Inflammatory macrophage treated with lipopolysaccharide for 4 hours (primary cell): Measurements from ENCODE around the gene KRABD2.
"Not testable (repeated sequence)": the region's sequence is repeated elsewhere in the genome, so short reads cannot be mapped to it uniquely, and the experiment has no call there.

Experiments
- DNase-seq: peaks from one replicate; pipeline ENCODE4 v3.0.0-alpha.2; 2020

Gene KRABD2

GRCh38 chr17:8376271-8377067 is at the start of gene KRABD2:
Gene KRABD2, minus strand, starts transcription at chr17:8376704.
- DNase-seq = peak; percentile 81

DNA sequence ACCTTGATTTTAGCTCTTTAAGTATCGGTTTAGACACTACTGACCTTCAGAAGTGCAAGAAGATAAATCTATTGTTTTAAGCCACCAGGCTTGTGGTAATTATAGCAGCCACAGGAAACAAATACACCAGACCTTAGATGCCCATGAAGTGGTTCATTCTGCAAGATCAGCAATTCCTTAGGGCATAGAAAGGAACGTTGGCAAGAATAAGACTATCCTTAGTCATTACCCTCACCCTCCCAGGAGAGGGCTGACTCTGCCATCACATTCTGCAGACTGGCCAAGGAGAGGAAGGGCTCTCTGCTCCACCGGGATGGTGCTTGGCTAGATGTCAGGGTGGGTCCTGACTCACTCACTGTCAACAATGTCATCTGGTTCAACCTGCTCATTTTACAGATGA is 45.1 kb upstream of the KRABD2 start:
- no peak for DNase-seq

GRCh38 chr17:8420041-8420934 is 43.8 kb upstream of the KRABD2 start:
- peak; percentile 88 for DNase-seq

DNA sequence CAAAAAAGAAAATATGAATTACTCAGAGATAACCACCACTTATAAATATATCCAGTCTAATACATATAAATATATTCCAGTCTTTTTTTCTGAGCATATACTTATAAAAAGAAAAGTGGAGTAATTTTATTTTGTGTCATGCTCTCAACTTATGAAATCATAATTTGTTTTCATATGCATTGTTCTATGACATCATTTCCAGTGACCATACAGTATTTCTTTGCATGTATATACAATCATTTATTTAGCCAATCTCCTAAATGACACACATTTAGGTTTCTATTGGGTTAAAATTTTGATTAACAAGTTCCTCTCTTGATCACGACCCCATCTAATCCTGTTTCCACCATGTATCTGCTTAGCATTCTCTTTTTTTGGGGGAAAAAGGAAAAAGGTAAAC is 42.8 kb upstream of the KRABD2 start:
- DNase-seq = peak; percentile 17

DNA sequence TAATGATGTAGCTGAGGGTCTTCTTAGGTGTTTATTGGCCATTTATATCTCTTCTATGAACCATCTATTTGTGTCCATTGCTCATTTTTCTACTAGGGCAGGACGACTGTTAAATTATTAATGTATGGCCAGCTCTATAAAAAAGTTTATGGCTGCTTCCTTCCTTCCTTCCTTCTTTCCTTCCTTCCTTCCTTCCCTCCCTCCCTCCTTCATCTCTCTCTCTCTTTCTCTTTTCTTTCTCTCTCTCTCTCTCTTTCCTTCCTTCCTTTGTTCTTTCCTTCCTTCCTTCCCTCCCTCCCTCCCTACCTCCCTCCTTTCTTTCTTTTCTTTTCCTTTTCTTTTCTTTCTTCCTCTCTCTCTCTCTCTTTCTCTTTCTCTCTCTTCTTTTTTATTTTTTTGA is 42.0 kb upstream of the KRABD2 start:
- DNase-seq = no peak

DNA sequence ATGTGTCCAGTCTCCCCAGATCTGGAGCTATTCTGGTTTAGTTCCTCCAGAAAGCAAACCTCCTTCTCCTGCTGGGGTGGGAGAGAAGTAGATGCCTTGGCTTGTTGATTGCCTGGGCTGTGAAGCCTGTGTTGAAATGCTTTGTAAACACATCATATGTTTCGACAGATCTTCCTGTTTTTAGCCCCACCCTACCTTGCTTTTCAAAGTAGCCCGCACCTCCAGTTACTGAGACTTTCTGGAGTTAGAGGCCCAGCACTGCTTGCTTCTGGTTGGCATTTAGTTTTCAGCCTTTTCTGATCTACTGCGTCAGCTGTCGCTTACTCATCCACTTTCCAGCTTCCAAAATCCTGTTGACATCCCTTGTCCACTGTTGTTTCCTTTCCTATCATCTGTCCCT is 41.3 kb upstream of the KRABD2 start:
- DNase-seq = peak; percentile 87

- no peak for DNase-seq
Observed at GRCh38 chr17:8413938-8414337, 37.4 kb upstream of the KRABD2 start.

GRCh38 chr17:8413328-8413727 is 36.8 kb upstream of the KRABD2 start:
- DNase-seq = no peak

DNA sequence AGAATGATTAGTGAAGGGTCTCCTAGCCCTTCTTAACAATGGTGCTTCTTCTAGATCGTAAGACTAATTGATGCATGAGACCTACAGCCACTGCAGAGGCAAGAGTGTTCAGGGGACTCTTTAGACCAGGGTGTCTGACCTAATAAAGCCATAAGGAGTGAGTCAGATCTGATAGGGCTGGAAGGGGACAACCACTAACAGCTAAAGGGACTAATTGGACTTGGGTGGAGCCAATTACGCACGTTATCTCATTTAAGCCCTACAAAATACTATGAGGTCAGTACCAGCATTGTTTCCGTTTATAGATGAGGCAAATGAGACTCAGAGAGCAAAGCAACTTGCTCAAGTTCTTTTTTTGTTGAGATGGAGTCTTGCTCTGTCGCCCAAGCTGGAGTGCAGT is 35.6 kb upstream of the KRABD2 start:
- no peak for DNase-seq

DNA sequence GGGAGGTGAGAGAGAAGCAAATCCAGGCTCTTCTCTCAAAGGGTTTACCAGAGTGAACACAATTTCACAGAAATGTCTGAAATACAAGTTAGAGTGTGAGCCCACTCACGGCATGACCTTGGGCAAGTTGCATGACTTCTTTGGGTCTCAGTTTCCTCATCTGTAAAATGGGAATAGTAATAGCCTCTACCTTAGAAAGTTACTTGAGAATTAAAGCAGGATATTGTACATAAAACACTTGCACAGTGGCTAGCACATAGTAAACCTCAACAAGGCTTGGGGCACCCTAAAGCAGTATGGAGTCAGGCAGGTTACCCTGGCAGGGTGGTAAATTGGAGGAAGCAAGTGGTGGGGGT is 34.4 kb upstream of the KRABD2 start:
- no peak for DNase-seq

GRCh38 chr17:8409966-8410882 is 33.7 kb upstream of the KRABD2 start:
- peak; percentile 86 for DNase-seq

DNA sequence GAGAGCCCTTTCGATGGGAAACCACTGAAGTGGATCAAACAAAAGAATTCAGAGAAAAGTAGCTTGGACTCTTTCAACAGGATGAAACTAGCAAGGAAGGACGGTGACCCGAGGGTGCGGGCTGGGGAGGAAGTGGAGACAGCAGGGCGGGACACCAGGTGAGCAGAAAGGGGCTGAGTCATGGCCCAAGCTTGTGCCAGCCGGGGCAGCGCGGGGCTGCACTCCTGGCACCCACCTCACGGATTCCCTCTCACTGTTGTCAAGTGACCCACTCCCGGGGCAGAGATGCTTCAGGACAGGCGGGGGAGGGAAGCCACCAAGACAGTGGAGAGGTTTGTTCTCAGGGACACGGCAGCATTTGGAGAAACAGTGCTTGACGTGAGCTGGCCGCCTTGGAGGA is 31.9 kb upstream of the KRABD2 start:
- DNase-seq = no peak

GRCh38 chr17:8406174-8406573 is 29.7 kb upstream of the KRABD2 start:
- no peak for DNase-seq

DNA sequence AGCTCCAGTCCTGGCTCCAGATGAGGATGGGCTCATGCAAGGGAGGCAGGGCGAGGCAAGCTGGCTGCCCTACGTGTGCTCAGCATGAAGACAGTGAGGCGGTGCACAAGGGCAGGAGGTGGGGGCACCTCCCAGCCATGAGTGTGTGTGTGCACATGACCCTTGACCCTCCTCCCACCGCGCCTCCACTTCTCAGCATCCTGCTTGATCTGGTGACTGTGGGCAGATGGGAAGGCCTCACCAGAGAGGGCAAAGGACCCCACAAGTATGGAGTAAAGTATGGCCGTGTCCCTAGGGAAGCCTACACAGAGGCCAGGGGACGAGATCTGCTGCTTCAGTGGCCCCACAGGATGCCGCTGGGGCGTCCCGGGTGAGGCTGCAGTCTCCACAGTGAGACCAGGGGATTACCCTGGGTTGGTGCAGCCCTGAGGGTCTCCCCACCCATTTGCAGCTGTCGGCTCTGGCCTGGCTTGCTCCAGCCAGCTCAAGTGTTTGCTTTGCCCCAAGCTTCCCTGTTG is 29.1 kb upstream of the KRABD2 start:
- no peak for DNase-seq

DNA sequence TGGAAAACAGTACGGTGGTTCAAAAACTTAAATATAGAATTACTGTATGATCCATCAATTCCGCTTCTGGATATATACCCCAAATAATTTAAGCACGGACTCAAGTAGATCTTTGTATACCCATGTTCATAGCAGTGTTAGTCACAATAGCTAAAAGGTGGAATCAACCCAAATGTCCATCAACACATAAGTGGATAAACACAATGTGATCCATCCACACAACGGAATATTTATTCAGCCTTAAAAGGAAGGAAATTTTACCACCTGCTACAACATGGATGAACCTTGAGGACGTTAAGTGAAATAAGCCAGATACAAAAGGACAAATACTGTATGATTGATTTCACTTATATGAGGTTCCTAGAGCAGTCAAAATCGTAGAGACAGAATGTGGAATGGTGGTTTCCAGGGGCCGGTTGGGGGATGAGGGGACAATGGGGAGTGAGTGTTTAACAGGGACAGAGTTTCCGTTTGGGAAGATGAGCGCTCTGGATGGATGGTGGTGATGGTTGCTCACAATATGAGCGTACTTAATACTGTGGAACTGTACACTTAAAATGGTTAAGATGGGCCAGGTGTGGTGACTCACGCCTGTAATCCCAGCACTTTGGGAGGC is 26.5 kb upstream of the KRABD2 start:
- no peak for DNase-seq

- no peak for DNase-seq
Observed at GRCh38 chr17:8401107-8401506, 24.6 kb upstream of the KRABD2 start.

- DNase-seq = no peak
Observed at GRCh38 chr17:8398980-8399379, 22.5 kb upstream of the KRABD2 start.

- DNase-seq = no peak
Observed at GRCh38 chr17:8397636-8398035, 21.1 kb upstream of the KRABD2 start, which contains the start of gene RNF222. Gene RNF222, minus strand, starts transcription at chr17:8397827. Its CDS starts 4,366 bp downstream, at chr17:8393461.

- DNase-seq = not testable (repeated sequence)
Observed at GRCh38 chr17:8394497-8394896, 18.0 kb upstream of the KRABD2 start.

DNA sequence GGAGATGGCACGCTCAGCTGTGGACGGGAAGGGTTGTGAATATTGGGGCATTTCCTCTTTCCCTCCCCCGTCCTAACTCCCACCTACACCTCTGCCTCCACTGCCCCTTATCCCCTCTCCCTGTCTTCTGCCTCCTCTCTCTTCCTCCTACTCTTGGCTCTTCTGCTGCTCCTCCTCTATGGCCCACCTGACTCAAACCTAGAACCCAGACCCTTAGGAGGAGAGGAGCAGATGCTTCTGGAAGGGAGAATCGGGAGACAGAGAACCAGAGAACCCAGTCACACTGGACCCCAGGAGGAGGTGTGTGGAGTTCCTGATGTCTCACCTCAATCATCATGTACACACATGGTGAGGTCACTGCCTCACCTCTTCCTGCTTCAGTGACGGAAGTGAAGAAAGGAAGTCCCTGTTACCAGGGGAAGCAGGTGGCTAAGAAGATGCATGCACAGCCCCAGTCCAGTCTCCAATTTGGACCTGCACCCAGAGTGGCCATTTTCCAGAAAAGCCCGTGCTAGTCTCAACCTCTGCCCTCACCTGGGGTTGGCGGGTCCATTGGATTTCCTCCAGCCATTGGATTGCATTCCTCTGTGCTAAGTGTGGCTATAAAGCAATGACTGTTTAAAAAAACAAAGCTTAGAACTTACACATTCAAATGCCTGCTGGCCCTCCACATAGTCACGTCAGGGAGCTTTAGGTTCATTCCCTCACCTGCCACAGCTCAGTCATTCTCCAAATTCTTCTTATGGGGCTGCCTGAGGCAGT is 17.1 kb upstream of the KRABD2 start:
- DNase-seq = no peak

DNA sequence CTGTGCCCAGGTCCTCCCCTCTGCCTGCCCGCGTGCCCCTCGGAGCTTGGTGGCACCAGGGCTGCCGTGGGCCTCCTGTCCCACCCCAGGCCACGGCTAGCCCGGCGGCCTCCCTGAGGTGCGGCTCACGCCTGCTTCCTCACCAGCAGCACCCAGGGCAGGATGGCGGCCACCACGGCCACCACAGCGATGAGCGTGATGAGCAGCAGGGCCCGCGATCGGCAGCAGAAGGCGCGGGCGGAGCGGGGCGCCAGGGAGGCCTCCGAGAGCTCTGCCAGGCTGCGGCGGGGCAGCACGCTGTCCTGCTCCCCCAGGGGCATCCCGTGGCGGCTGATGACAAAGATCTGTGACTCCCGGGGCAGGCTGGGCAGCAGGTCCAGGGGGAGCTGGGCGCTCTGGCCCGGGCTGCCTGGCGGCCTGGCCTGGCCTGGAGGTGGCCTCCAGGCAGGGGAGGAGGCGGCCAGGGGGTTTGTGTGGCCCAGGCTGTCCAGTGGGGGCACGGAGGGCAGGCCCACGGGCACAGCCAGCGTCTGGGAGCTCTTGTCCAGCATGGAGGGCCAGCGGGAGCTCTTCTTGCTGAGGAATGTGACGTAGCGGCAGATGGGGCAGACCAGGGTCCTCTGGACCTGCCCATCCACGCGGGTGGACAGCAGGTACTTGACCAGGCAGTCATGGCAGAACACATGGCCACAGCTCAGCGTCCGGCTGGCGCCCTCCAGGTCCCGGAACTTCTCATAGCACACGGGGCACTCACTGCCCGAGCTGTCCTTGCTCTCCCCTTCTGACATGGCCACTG is 16.4 kb upstream of the KRABD2 start:
- DNase-seq = no peak
